ENCODE data around the gene ALG11. TPM values are rescaled to one million over a fixed set of nuclear protein-coding genes. Genes with fewer than 3 reads are reported as not detected.
"Not testable (repeated sequence)": the region's sequence is repeated elsewhere in the genome, so short reads cannot be mapped to it uniquely, and the experiment has no call there.

Gene ALG11
- total and polyA plus RNA-seq, 11 donors: 4.0 to 32.9 (median 19.3) TPM

- intact Hi-C loops (cut with DNase I): no loop called here
Observed at GRCh38 chr13:52029569-52029968, 17.4 kb downstream of the ALG11 start.

GRCh38 chr13:52030401-52030800, 18.2 kb downstream of the ALG11 start:
- 97 to 98% (median 97%) methylated on average over 6 of the region's 6 CpGs for WGBS, 4 donors
- H3K4me1 ChIP-seq; ATAC-seq; H3K4me3 ChIP-seq; H3K27me3 ChIP-seq; intact Hi-C loops (cut with DNase I); H3K9me3 ChIP-seq; H3K27ac ChIP-seq; DNase-seq: not testable (repeated sequence)
- H3K36me3 ChIP-seq: peaks cover 0 to 36% (median 21%) of the 10 kb centered on the region in 9 donors

More at GRCh38 chr13:52029569-52029968, 17.4 kb downstream of the ALG11 start:
- no peak overlapping the region for H3K4me3 ChIP-seq
- no peak overlapping the region for H3K27ac ChIP-seq
- H3K9me3 ChIP-seq: no peaks in the 10 kb centered on the region
- DNase-seq: no peak
- H3K4me1 ChIP-seq: peaks cover 0 to 7% (median 0%) of the 10 kb centered on the region in 12 donors
- TF ChIP-seq CTCF (IDR thresholded peaks at IDR 0.05) (no peak), POLR2A (IDR thresholded peaks at IDR 0.05) (no peak)
- H3K36me3 ChIP-seq: peaks cover 0 to 45% (median 29%) of the 10 kb centered on the region in 9 donors
- no peaks in the 10 kb centered on the region for H3K27me3 ChIP-seq
- 92 to 98% (median 96%) methylated on average over 4 of the region's 4 CpGs for WGBS, 4 donors
- no peak for ATAC-seq

GRCh38 chr13:52033039-52033438, 20.8 kb downstream of the ALG11 start:
- 86 to 91% (median 90%) methylated on average over 2 of the region's 2 CpGs for WGBS, 4 donors
- no peak for ATAC-seq
- intact Hi-C loops (cut with DNase I): no loop called here
- no peak for DNase-seq
- peaks cover 0 to 16% (median 12%) of the 10 kb centered on the region in 9 donors for H3K36me3 ChIP-seq
- H3K27me3 ChIP-seq: no peaks in the 10 kb centered on the region
- TF ChIP-seq POLR2A (IDR thresholded peaks at IDR 0.05): no peak
- TF ChIP-seq CTCF (IDR thresholded peaks at IDR 0.05): no peak
- H3K4me3 ChIP-seq: no peak overlapping the region
- H3K27ac ChIP-seq: no peak overlapping the region
- no peaks in the 10 kb centered on the region for H3K4me1 ChIP-seq
- H3K9me3 ChIP-seq: no peaks in the 10 kb centered on the region

GRCh38 chr13:52034616-52035226, 22.5 kb downstream of the ALG11 start:
- Histone ChIP-seq H3K36me3 (peaks cover 0 to under 1% (median 0%) of the 10 kb centered on the region in 9 donors), H3K27me3 (no peaks in the 10 kb centered on the region), H3K4me3 (no peak overlapping the region), H3K9me3 (no peaks in the 10 kb centered on the region), H3K4me1 (no peaks in the 10 kb centered on the region), H3K27ac (no peak overlapping the region)
- intact Hi-C loops (cut with DNase I): no loop called here
- ATAC-seq: no peak
- 76 to 94% (median 83%) methylated on average over 5 of the region's 5 CpGs for WGBS, 4 donors
- no peak for DNase-seq
- TF ChIP-seq POLR2A (IDR thresholded peaks at IDR 0.05): no peak
- TF ChIP-seq CTCF (IDR thresholded peaks at IDR 0.05): no peak

GRCh38 chr13:52036037-52036436, 23.8 kb downstream of the ALG11 start:
- Histone ChIP-seq H3K4me3 (no peak overlapping the region), H3K27ac (no peak overlapping the region), H3K9me3 (no peaks in the 10 kb centered on the region), H3K27me3 (no peaks in the 10 kb centered on the region), H3K36me3 (no peaks in the 10 kb centered on the region), H3K4me1 (no peaks in the 10 kb centered on the region)
- DNase-seq (no peak), ATAC-seq (no peak)
- TF ChIP-seq POLR2A (IDR thresholded peaks at IDR 0.05): no peak
- no peak for TF ChIP-seq CTCF (IDR thresholded peaks at IDR 0.05)
- intact Hi-C loops (cut with DNase I): no loop called here
- 89 to 96% (median 95%) methylated on average over 1 of the region's 1 CpG for WGBS, 4 donors

Data from heart left ventricle (tissue), 16 donors.